GM18861 (cell line): ENCODE measurements around the gene RPS18.

ENCODE experiments used
- ATAC-seq: cut with Tn5 transposase; IDR thresholded peaks from one replicate; pipeline ENCODE4 v1.9.1; 2021; ENCODE audit not compliant: unreplicated experiment

Gene RPS18

GRCh38 chr6:33314515-33314942 lies 42.7 kb downstream of the RPS18 start:
- ATAC-seq: no peak

- ATAC-seq: no peak
Observed at GRCh38 chr6:33314943-33315792, 43.3 kb downstream of the RPS18 start.

- ATAC-seq: no peak
Observed at GRCh38 chr6:33315793-33316602, 44.1 kb downstream of the RPS18 start.

- ATAC-seq: no peak
Observed at GRCh38 chr6:33316603-33317418, 44.9 kb downstream of the RPS18 start.

GRCh38 chr6:33317419-33317668 lies 45.5 kb downstream of the RPS18 start:
- no peak for ATAC-seq

- peak; percentile 37 for ATAC-seq
Observed at GRCh38 chr6:33317669-33318425, 46.0 kb downstream of the RPS18 start, which contains the start of gene ZBTB22. Gene ZBTB22 (minus strand): TSS chr6:33317744. CDS start chr6:33316916, 828 bp downstream.

- no peak for ATAC-seq
Observed at GRCh38 chr6:33318426-33319073, 46.7 kb downstream of the RPS18 start.

- no peak for ATAC-seq
Observed at GRCh38 chr6:33319939-33320314, 48.1 kb downstream of the RPS18 start.

GRCh38 chr6:33320315-33321181 lies 48.7 kb downstream of the RPS18 start:
- ATAC-seq: no peak

- ATAC-seq: no peak
Observed at GRCh38 chr6:33321227-33321626, 49.4 kb downstream of the RPS18 start.

GRCh38 chr6:33323623-33323948 lies 51.7 kb downstream of the RPS18 start:
- no peak for ATAC-seq

GRCh38 chr6:33324125-33324524 lies 52.2 kb downstream of the RPS18 start:
- no peak for ATAC-seq
